GM12892 (cell line): ENCODE data around the gene ABI3BP.

ENCODE experiments used
- POLR2A ChIP-seq: IDR thresholded peaks from 2 replicates; pipeline ENCODE4 v1.6.1; 2011; ENCODE audit warnings: low read depth, low read length, control low read depth
- TAF1 ChIP-seq: IDR thresholded peaks from 2 replicates; pipeline ENCODE4 v1.6.1; 2011; ENCODE audit warnings: low read depth, mild to moderate bottlenecking, control low read depth, low read length, borderline replicate concordance

- TF ChIP-seq POLR2A (no peak), TAF1 (no peak)
Observed at GRCh38 chr3:100761951-100762350, 231.3 kb downstream of the ABI3BP start.
